Measurements from ENCODE around the gene HOMER3. TPM values are rescaled to one million over a fixed set of nuclear protein-coding genes. Genes with fewer than 3 reads are reported as not detected.
A peak's percentile ranks its signal among the peaks of the same experiment; 100 is the strongest.

Gene HOMER3
- total and polyA plus RNA-seq, 2 experiments from 2014 or later, result 16.7 to 38.4 TPM

- TF ChIP-seq ZNF462 (CRISPR knock-in tag; IDR thresholded peaks at IDR 0.05) (no peak), STAT1 (IDR thresholded peaks at IDR 0.05; ENCODE audit: unreplicated experiment) (no peak)
Observed at GRCh38 chr19:18939922-18940768, 872 bp downstream of the HOMER3 start (continued).

- Histone ChIP-seq H4K20me1 (replicated peaks; ENCODE audit: insufficient read depth) (no peaks in the 10 kb centered on the region; the same call in 1 of the 2 replicates), H2AFZ (no peak overlapping the region), H3F3A (replicated peaks; ENCODE audit: low read depth) (peaks cover 9% of the 10 kb centered on the region; the same call in 1 of the 2 replicates), H3K27me3 (ENCODE audit: insufficient read depth) (peaks cover 5% of the 10 kb centered on the region; the same call in 1 of the 2 replicates), H3K79me2 (replicated peaks; ENCODE audit: insufficient read depth) (0 out of 2 replicates have a peak, but pooled peaks cover 3% of the 10 kb centered on the region), H3K27ac (ENCODE audit: low read depth) (no peak overlapping the region), H3K9me2 (ENCODE audit: insufficient read depth) (no peaks in the 10 kb centered on the region), H3K4me1 (ENCODE audit: insufficient read depth) (peaks cover 9% of the 10 kb centered on the region), H3K4me3 (peak overlapping the region; percentile 81; the same call in 1 of the 2 replicates), H3K36me3 (ENCODE audit: insufficient read depth) (no peaks in the 10 kb centered on the region), H3K4me2 (peak overlapping the region; percentile 89)
- H3K27me3 Mint-ChIP-seq (ENCODE audit: insufficient read depth, low read depth, poor library complexity), result peaks cover 19% of the 10 kb centered on the region
- peaks cover 21% of the 10 kb centered on the region for H3K4me1 Mint-ChIP-seq
- H3K27ac Mint-ChIP-seq, result no peak overlapping the region; the same call in 1 of the 2 replicates
- peaks cover 39% of the 10 kb centered on the region for H3K36me3 Mint-ChIP-seq (ENCODE audit: low read depth)
- no peaks in the 10 kb centered on the region for H3K9me3 Mint-ChIP-seq
- ATAC-seq (no peak), DNase-seq (ENCODE audit: low spot score) (no peak)
- H3K4me3 Mint-ChIP-seq, result peak overlapping the region; percentile 91
- TF ChIP-seq ZNF331 (CRISPR knock-in tag; IDR thresholded peaks at IDR 0.05; ENCODE audit: low read depth) (no peak), POLR2AphosphoS5 (IDR thresholded peaks at IDR 0.05; ENCODE audit: low read depth) (no peak), CREB1 (CRISPR knock-in tag; IDR thresholded peaks at IDR 0.05; ENCODE audit: low read depth) (no peak), STAT1 (IDR thresholded peaks at IDR 0.05; ENCODE audit: unreplicated experiment) (no peak), ZNF114 (CRISPR knock-in tag; IDR thresholded peaks at IDR 0.05) (no peak), EZH2 (IDR thresholded peaks at IDR 0.05; ENCODE audit: low read depth, unreplicated experiment) (no peak), JUNB (IDR thresholded peaks at IDR 0.05; ENCODE audit: unreplicated experiment) (no peak), NANOG (IDR thresholded peaks at IDR 0.05; ENCODE audit: borderline replicate concordance) (no peak)
- TF ChIP-seq, protein P1, sequence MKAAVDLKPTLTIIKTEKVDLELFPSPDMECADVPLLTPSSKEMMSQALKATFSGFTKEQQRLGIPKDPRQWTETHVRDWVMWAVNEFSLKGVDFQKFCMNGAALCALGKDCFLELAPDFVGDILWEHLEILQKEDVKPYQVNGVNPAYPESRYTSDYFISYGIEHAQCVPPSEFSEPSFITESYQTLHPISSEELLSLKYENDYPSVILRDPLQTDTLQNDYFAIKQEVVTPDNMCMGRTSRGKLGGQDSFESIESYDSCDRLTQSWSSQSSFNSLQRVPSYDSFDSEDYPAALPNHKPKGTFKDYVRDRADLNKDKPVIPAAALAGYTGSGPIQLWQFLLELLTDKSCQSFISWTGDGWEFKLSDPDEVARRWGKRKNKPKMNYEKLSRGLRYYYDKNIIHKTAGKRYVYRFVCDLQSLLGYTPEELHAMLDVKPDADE (IDR thresholded peaks at IDR 0.05), result no peak
- TF ChIP-seq, protein P2, sequence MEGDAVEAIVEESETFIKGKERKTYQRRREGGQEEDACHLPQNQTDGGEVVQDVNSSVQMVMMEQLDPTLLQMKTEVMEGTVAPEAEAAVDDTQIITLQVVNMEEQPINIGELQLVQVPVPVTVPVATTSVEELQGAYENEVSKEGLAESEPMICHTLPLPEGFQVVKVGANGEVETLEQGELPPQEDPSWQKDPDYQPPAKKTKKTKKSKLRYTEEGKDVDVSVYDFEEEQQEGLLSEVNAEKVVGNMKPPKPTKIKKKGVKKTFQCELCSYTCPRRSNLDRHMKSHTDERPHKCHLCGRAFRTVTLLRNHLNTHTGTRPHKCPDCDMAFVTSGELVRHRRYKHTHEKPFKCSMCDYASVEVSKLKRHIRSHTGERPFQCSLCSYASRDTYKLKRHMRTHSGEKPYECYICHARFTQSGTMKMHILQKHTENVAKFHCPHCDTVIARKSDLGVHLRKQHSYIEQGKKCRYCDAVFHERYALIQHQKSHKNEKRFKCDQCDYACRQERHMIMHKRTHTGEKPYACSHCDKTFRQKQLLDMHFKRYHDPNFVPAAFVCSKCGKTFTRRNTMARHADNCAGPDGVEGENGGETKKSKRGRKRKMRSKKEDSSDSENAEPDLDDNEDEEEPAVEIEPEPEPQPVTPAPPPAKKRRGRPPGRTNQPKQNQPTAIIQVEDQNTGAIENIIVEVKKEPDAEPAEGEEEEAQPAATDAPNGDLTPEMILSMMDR (conservative IDR thresholded peaks at IDR 0.05; ENCODE audit: low read depth in 2 of 2), result no peak
Observed at GRCh38 chr19:18939163-18939562, 1.9 kb downstream of the HOMER3 start.

All from GM23338 (cell line).